RWPE1 (cell line): Measurements from ENCODE around the gene IFT22.
"Not testable (repeated sequence)": the region's sequence is repeated elsewhere in the genome, so short reads cannot be mapped to it uniquely, and the experiment has no call there.

Experiments used
- CTCF ChIA-PET: fragments of 350-600 bp; sonication (Branson Sonifier 250); formaldehyde crosslinking; extraction: SDS; loops from one replicate; lab custom pipeline; 2021; lab: Yijun Ruan, JAX
- POLR2A ChIA-PET: fragments of 400-600 bp; formaldehyde crosslinking; extraction: SDS; loops from one replicate; lab custom pipeline; 2020; ENCODE audit warnings: antibody characterized with exemption; ENCODE audit not compliant: low non-redundant PET; lab: Yijun Ruan, JAX
- DNase-seq: peaks from one replicate; pipeline ENCODE4 v3.0.0; 2012; ENCODE audit warnings: low spot score
- H3K27ac ChIP-seq: fragments of 450-650 bp; 2 replicates; pipeline ENCODE4 v1.5.1; 2017
- CTCF ChIP-seq: fragments of 450-650 bp; conservative IDR thresholded peaks from 2 replicates; pipeline ENCODE4 v1.5.1; 2017; ENCODE audit warnings: low read depth, mild to moderate bottlenecking

IFT22 gene

GRCh38 chr7:101302641-101303101, 18.9 kb downstream of the IFT22 start:
- DNase-seq, result no peak
- no peak overlapping the region for H3K27ac ChIP-seq
- ChIA-PET CTCF (no interaction called here), POLR2A (no interaction called here)
- TF ChIP-seq CTCF, result no peak

- H3K27ac ChIP-seq, result no peak overlapping the region
- DNase-seq, result no peak
- ChIA-PET CTCF (no interaction called here), POLR2A (interaction anchor here (0.6 kb wide), 1 partner anchor 13 kb away, joined by 4 read pairs; no protein-coding TSS in a partner anchor)
- no peak for TF ChIP-seq CTCF
Observed at GRCh38 chr7:101300465-101301376, 20.9 kb downstream of the IFT22 start.

- H3K27ac ChIP-seq, result no peak overlapping the region
- CTCF ChIA-PET, result no interaction called here
- POLR2A ChIA-PET, result interaction anchor here (0.5 kb wide), 1 partner anchor 176 kb away, joined by 5 read pairs; no protein-coding TSS in a partner anchor
- no peak for TF ChIP-seq CTCF
- DNase-seq, result no peak
Observed at GRCh38 chr7:101299511-101300464, 21.8 kb downstream of the IFT22 start.

GRCh38 chr7:101294832-101295121, 26.8 kb downstream of the IFT22 start:
- no peak overlapping the region for H3K27ac ChIP-seq
- ChIA-PET POLR2A (no interaction called here), CTCF (no interaction called here)
- no peak for DNase-seq
- no peak for TF ChIP-seq CTCF

- POLR2A ChIA-PET, result no interaction called here
- no peak overlapping the region for H3K27ac ChIP-seq
- DNase-seq, result no peak
- no peak for TF ChIP-seq CTCF
- CTCF ChIA-PET, result no interaction called here
Observed at GRCh38 chr7:101294039-101294831, 27.4 kb downstream of the IFT22 start.

GRCh38 chr7:101293069-101294021, 28.3 kb downstream of the IFT22 start:
- H3K27ac ChIP-seq, DNase-seq, POLR2A ChIA-PET: not testable (repeated sequence)
- CTCF ChIA-PET, result interaction anchor here (0.6 kb wide), 1 partner anchor 14 kb away, joined by 5 read pairs; no protein-coding TSS in a partner anchor

- POLR2A ChIA-PET, H3K27ac ChIP-seq, DNase-seq: not testable (repeated sequence)
- CTCF ChIA-PET, result interaction anchor here (0.7 kb wide), 1 partner anchor 15 kb away, joined by 4 read pairs; no protein-coding TSS in a partner anchor
Observed at GRCh38 chr7:101292566-101292965, 29.0 kb downstream of the IFT22 start.
